IgD-negative memory B cell (primary cell): ENCODE results near the gene MRPL55. TPM values are rescaled to one million over a fixed set of nuclear protein-coding genes. Genes with fewer than 3 reads are reported as not detected.

Experiments
- H3K27ac Mint-ChIP-seq, 3 donors: one replicate each; pipeline ENCODE4 v1.8.0; 2020 to 2022; ENCODE audit warnings: mild to moderate bottlenecking in 3 of 3, mixed read lengths in 3 of 3, moderate library complexity in 1 of 3
- H3K27me3 Mint-ChIP-seq: one replicate; pipeline ENCODE4 v1.8.0; 2021; ENCODE audit warnings: mixed read lengths
- H3K36me3 Mint-ChIP-seq: one replicate; pipeline ENCODE4 v1.8.0; 2020; ENCODE audit warnings: mild to moderate bottlenecking, mixed read lengths
- H3K4me1 Mint-ChIP-seq, 3 donors: one replicate each; pipeline ENCODE4 v1.8.0; 2020 to 2022; ENCODE audit warnings: mixed read lengths in 3 of 3, mild to moderate bottlenecking in 1 of 3
- H3K4me3 Mint-ChIP-seq, 4 donors: one replicate each; pipeline ENCODE4 v1.8.0; 2020 to 2022; ENCODE audit warnings: mild to moderate bottlenecking in 4 of 4, mixed read lengths in 4 of 4, moderate library complexity in 3 of 4
- H3K9me3 Mint-ChIP-seq, 3 donors: one replicate each; pipeline ENCODE4 v1.8.0; 2020 to 2021; ENCODE audit warnings: mixed read lengths in 3 of 3, mild to moderate bottlenecking in 1 of 3
- polyA plus RNA-seq: library from polyadenylated mRNA; unstranded; fragments of 300-500 nt; fragmentation: Illumina TruSeq; gene quantifications from one replicate; pipeline ENCODE4 v1.2.3, GENCODE V29; 2021

The MRPL55 gene
- polyA plus RNA-seq, 1 donor from 2014 or later: 146 TPM

- Mint-ChIP-seq H3K4me1 (peaks cover 7 to 28% (median 23%) of the 10 kb centered on the region in 3 donors), H3K27me3 (no peaks in the 10 kb centered on the region), H3K36me3 (no peaks in the 10 kb centered on the region), H3K4me3 (peak overlapping the region in 3 of 4 donors; percentile 12 to 60 (median 54)), H3K27ac (no peak overlapping the region), H3K9me3 (no peaks in the 10 kb centered on the region)
Observed at GRCh38 chr1:228142701-228143136, 33.6 kb upstream of the MRPL55 start.

- H3K9me3 Mint-ChIP-seq: no peaks in the 10 kb centered on the region
- H3K36me3 Mint-ChIP-seq: no peaks in the 10 kb centered on the region
- peak overlapping the region in 3 of 4 donors; percentile 48 to 84 (median 51) for H3K4me3 Mint-ChIP-seq
- no peak overlapping the region for H3K27ac Mint-ChIP-seq
- peaks cover 7 to 30% (median 24%) of the 10 kb centered on the region in 3 donors for H3K4me1 Mint-ChIP-seq
- H3K27me3 Mint-ChIP-seq: no peaks in the 10 kb centered on the region
Observed at GRCh38 chr1:228142155-228142691, 33.1 kb upstream of the MRPL55 start.

DNA sequence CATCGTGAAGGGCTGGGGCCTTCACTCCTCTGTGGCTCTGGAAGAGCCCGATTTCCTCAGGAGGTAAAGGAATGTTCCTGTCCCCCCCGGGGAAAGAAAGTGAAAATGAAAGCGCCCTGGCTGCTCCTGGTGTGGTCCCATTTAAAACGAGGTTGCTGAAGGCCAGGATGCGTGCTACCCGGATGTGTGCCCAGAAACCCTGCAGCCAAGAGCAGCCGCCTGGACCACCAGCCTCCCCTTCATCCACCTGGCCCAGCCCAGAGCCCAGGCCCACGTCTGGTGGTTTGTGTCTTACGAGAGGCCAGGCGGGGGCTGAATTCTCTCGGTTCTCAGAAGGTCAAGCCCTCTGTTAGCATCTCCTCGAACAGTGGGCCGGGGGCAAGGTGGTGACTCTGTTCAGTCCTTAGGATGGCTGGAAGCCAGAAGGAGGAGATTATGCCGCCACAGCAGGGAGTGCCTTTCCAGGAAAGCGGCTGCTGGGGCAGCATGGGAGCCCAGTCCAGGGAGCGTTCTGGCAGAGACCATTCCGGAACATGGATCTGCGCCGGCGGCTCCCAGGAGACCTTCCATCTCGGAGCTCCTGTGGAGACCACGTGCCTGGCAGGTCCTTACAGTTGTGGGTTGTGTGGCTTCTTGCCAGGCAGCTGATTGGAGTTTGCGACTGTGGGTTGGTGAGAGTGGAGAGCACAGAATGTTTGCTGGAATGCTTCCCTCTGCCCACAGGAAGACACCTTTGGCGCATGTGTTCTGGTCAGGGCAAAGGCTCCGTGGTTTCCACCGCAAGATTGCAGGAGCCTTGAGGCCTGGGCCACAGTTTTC is 32.3 kb upstream of the MRPL55 start:
- Mint-ChIP-seq H3K4me3 (peak overlapping the region; percentile 84 to 98 (median 96)), H3K4me1 (peaks cover 7 to 37% (median 30%) of the 10 kb centered on the region in 3 donors), H3K36me3 (no peaks in the 10 kb centered on the region), H3K9me3 (no peaks in the 10 kb centered on the region), H3K27ac (peak overlapping the region; percentile 84 to 99 (median 88)), H3K27me3 (no peaks in the 10 kb centered on the region)

DNA sequence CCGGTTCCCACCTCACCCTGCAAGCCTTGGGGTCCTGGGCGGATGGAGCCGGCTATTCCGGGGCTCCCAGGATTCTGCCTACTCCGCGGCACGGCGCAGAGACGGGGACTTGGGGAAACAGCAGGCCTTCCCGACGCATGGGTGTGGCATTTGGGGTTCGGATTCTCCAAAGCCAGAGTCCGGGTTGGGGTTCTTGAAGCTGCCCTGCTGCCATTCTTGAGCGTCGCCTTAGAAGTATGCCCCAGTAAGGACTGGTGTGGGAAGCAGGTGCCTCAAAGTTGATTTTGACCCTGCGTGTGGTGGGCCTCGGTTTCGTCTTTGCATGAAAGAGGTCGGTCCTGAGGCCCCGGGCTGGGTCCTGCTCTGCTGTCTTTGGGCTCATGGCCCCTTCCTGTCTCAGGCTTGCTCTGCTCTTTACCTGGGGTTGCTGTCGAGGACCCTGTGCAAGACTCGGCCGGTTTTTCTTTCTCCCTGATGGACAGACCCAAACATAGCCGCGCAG is 31.7 kb upstream of the MRPL55 start:
- no peaks in the 10 kb centered on the region for H3K36me3 Mint-ChIP-seq
- H3K4me1 Mint-ChIP-seq: peaks cover 7 to 38% (median 30%) of the 10 kb centered on the region in 3 donors
- H3K27me3 Mint-ChIP-seq: peaks cover 2% of the 10 kb centered on the region
- peak overlapping the region; percentile 84 to 99 (median 88) for H3K27ac Mint-ChIP-seq
- H3K4me3 Mint-ChIP-seq: peak overlapping the region; percentile 84 to 98 (median 96)
- no peaks in the 10 kb centered on the region for H3K9me3 Mint-ChIP-seq

DNA sequence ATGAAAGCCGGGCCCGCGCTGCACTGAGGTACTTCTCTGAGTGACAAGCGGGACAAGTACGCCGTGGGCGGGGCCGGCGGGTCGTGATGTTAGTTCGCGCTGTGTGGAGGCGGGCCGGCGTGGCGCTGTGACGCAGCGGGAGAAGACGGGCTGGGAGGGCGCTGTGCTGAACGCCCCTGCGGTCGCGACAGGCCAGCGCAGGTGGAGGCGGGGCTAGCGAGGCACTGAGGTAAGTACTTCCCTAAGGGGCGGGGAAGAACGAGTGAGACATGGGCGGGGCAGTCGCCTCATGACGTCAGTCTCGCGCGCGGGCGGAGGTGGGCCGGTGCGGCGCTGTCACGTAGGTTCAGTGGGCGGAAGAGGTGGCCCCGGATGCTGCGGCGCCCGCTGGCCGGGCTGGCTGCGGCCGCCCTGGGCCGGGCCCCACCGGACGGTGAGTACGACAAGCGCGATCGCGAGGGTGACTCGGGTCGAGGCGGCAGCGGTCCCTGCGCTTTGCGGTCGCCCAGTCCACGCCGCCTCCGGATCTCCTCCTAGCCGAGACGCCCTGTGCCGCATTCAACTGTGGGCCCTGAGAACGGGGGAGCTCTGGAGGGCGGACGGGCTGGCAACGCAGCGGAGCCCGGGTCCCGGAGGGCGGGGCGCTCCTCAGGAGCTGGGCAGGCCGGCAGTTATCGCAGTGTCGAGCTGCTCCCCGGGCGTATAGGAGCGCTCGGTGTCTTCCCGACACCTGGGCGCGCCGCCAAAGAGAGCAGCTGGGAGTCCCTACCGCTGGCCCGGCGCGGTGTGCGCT is 31.0 kb upstream of the MRPL55 start, which contains the start of gene GUK1:
GUK1 (plus strand) TSS at position 349 of the 793 bp plus-strand sequence; CDS start at position 373, 24 bp downstream.
- Mint-ChIP-seq H3K4me1 (peaks cover 7 to 38% (median 30%) of the 10 kb centered on the region in 3 donors), H3K27me3 (peaks cover 2% of the 10 kb centered on the region), H3K4me3 (peak within 1 kb of the TSS; percentile 84 to 98 (median 96))

GRCh38 chr1:228139406-228139930 is 30.4 kb upstream of the MRPL55 start:
- Mint-ChIP-seq H3K4me3 (peak overlapping the region; percentile 84 to 98 (median 96)), H3K9me3 (no peaks in the 10 kb centered on the region), H3K36me3 (no peaks in the 10 kb centered on the region), H3K27ac (peak overlapping the region; percentile 88 to 100 (median 99)), H3K27me3 (peaks cover 2% of the 10 kb centered on the region), H3K4me1 (peaks cover 7 to 35% (median 30%) of the 10 kb centered on the region in 3 donors)

More for the DNA sequence above, 31.0 kb upstream of the MRPL55 start, which contains the start of gene GUK1:
- no peaks in the 10 kb centered on the region for H3K36me3 Mint-ChIP-seq
- H3K9me3 Mint-ChIP-seq: no peaks in the 10 kb centered on the region
- H3K27ac Mint-ChIP-seq: peak within 1 kb of the TSS; percentile 88 to 100 (median 99)

GRCh38 chr1:228136901-228137300 is 27.8 kb upstream of the MRPL55 start:
- Mint-ChIP-seq H3K27me3 (peaks cover 2% of the 10 kb centered on the region), H3K4me1 (peaks cover 7 to 22% (median 17%) of the 10 kb centered on the region in 3 donors), H3K27ac (peak overlapping the region in 2 of 3 donors; percentile 59 to 84), H3K9me3 (no peaks in the 10 kb centered on the region), H3K4me3 (peak overlapping the region in 2 of 4 donors; percentile 38 to 65), H3K36me3 (no peaks in the 10 kb centered on the region)

DNA sequence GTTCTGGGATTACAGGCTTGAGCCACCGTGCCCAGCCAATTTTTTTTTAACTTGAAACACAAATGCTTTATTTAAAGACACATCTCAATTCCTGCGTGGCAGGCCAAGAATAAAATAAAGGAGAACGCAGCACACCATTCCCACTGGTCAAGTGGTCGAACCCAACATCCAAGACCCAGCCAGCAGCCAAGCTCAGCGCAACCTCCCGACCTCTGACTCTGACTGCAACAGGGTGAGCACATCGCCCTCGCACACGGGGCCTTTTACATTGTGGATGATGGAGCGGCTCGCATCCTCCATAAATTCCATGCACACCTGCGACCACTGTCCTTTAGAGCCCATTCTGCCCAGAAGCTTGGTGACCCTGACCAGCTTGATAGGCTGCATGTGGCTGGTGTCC is 25.5 kb upstream of the MRPL55 start:
- no peak overlapping the region for H3K27ac Mint-ChIP-seq
- no peaks in the 10 kb centered on the region for H3K36me3 Mint-ChIP-seq
- H3K9me3 Mint-ChIP-seq: no peaks in the 10 kb centered on the region
- H3K4me3 Mint-ChIP-seq: peak overlapping the region in 1 of 4 donors; percentile 52
- H3K27me3 Mint-ChIP-seq: peaks cover 7% of the 10 kb centered on the region
- peaks cover 11 to 18% (median 16%) of the 10 kb centered on the region in 3 donors for H3K4me1 Mint-ChIP-seq

DNA sequence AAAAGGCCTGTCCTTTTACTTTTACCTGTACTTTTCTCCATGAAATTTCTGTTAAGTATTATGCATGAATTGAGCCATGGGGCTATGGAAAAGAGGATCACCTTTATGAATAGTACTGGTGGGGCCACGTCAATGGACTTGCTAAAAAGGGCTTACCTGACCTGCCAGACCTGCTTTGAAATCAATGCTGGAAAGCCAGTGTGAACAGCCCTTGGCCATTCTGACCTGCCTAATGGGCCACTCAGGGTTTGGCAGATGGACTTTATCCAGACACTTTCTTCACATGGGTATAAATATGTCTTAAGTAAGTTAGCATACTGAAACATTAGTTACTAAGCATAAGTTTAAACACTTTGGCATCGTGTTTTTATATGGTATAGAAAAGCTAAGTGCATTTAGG is 22.7 kb upstream of the MRPL55 start:
- H3K4me3 Mint-ChIP-seq: peak overlapping the region in 1 of 4 donors; percentile 58

DNA sequence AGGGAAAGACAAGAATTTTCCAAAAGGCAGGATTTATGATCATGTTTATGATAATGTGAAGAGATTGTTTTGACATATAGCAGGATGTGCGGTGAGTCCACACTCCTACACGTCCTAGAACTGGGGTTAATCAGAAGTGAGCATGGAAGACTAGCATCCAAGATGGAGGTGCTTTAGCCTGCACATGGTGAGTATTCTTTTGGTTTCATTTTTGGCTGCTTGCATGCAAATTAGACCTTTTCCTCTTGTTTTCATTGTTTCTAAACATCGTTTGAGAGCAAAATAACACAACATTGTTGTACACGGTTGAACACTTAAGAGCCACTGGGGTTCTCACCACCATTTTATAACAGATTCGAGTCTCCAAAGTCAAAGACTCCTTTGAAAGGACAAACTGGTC is 16.1 kb upstream of the MRPL55 start:
- peaks cover under 1% of the 10 kb centered on the region for H3K27me3 Mint-ChIP-seq
- no peak overlapping the region for H3K4me3 Mint-ChIP-seq
- H3K9me3 Mint-ChIP-seq: no peaks in the 10 kb centered on the region
- peaks cover 0 to 10% (median 4%) of the 10 kb centered on the region in 3 donors for H3K4me1 Mint-ChIP-seq
- no peak overlapping the region for H3K27ac Mint-ChIP-seq
- H3K36me3 Mint-ChIP-seq: no peaks in the 10 kb centered on the region

More for the DNA sequence above, 22.7 kb upstream of the MRPL55 start:
- Mint-ChIP-seq H3K27ac (no peak overlapping the region), H3K9me3 (no peaks in the 10 kb centered on the region), H3K27me3 (peaks cover 7% of the 10 kb centered on the region), H3K36me3 (no peaks in the 10 kb centered on the region), H3K4me1 (peaks cover 3 to 6% (median 5%) of the 10 kb centered on the region in 3 donors)

DNA sequence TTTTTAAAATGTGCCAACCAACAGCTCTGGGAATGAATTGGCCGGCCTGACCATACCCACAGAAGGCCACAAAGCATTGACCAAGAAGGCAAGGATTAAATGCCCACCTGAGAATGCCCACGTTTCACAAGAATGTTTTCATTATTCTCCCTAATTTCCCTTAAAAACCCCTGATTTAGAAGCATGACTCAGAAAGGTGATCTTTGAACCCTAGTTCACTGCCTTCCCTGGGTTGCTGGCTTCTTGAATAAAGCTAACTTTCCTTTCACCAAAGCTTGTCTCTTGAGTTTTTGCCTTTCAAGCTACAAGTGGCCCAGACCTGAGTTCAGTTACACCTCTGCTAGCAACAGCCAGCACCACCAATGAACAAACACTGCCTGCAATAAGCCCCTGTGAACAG is 14.4 kb upstream of the MRPL55 start:
- no peak overlapping the region for H3K4me3 Mint-ChIP-seq
- H3K27me3 Mint-ChIP-seq: no peaks in the 10 kb centered on the region
- no peaks in the 10 kb centered on the region for H3K9me3 Mint-ChIP-seq
- peaks cover 1% of the 10 kb centered on the region for H3K36me3 Mint-ChIP-seq
- H3K4me1 Mint-ChIP-seq: peaks cover 0 to 10% (median 4%) of the 10 kb centered on the region in 3 donors
- no peak overlapping the region for H3K27ac Mint-ChIP-seq

- no peaks in the 10 kb centered on the region for H3K9me3 Mint-ChIP-seq
- no peaks in the 10 kb centered on the region for H3K27me3 Mint-ChIP-seq
- no peak overlapping the region for H3K27ac Mint-ChIP-seq
- H3K4me1 Mint-ChIP-seq: peaks cover 0 to 10% (median 4%) of the 10 kb centered on the region in 3 donors
- H3K4me3 Mint-ChIP-seq: no peak overlapping the region
- peaks cover 3% of the 10 kb centered on the region for H3K36me3 Mint-ChIP-seq
Observed at GRCh38 chr1:228122921-228123441, 13.9 kb upstream of the MRPL55 start.

DNA sequence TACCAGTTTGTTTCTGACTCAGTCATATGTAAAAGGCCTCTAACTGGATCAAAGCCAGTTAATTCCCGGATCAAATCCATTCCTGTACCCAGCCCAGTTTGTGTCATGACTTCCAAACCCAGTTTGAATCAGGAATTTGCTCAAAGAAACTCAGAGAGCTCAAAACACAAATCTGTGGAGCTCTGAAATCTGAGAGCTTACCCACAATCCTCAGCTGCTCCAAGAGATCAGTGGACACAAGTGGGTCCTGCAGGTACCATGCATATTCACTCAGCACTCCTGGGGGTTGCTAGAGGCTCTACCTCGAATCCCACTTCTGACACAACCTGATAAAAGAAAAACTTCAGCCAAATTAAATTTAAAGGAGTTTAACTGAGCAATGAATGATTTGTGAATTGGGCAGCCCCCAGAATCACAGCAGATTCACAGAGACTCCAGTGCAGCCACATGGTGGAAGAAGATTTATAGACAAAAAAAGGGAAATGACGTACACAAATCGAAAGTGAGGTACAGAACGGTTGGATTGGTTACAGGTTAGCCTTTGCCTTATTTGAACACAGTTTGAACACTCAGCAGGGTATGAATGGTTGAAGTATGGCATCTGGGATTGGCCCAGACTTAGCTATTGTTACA is 11.9 kb upstream of the MRPL55 start:
- Mint-ChIP-seq H3K27me3 (no peaks in the 10 kb centered on the region), H3K4me3 (peak overlapping the region in 2 of 4 donors; percentile 6 to 24), H3K4me1 (peaks cover 0 to 10% (median 4%) of the 10 kb centered on the region in 3 donors), H3K36me3 (peaks cover 4% of the 10 kb centered on the region), H3K27ac (no peak overlapping the region), H3K9me3 (no peaks in the 10 kb centered on the region)

DNA sequence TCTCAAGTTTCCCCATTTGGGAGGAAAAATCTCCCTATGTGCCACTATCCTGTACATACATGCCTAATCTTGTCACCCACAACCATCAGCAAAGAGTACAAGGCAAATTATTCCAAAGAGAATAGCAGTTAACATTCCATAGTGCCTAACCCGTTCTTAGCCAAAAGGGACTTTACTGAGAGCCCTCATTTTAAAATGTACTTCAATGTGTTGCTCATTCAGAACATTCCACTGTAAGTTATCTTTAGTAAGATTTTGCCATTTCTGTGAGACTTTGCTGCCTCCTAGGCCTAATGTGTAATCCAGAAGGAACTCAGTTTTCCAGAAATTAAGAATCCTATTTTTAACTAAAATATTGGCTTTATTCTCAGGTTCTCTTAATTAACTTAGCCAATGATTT is 11.3 kb upstream of the MRPL55 start:
- H3K4me3 Mint-ChIP-seq: no peak overlapping the region
- H3K27me3 Mint-ChIP-seq: no peaks in the 10 kb centered on the region
- H3K27ac Mint-ChIP-seq: peak overlapping the region in 1 of 3 donors; percentile 58
- H3K36me3 Mint-ChIP-seq: peaks cover 4% of the 10 kb centered on the region
- no peaks in the 10 kb centered on the region for H3K9me3 Mint-ChIP-seq
- peaks cover 0 to 9% (median 4%) of the 10 kb centered on the region in 3 donors for H3K4me1 Mint-ChIP-seq
